Esophagus squamous epithelium (tissue), 4 donors: ENCODE results near the gene GBE1.

ENCODE experiments used
- CTCF ChIP-seq, 6 experiments: fragments of 450-650 bp in 4 of 6; fragments of 200-600 bp in 2 of 6; sonication (generic) in 2 of 6; IDR thresholded peaks; one replicate each; pipeline ENCODE4 v1.5.1; 2016 to 2019; ENCODE audit warnings: antibody characterized with exemption in 6 of 6, mild to moderate bottlenecking in 4 of 6, moderate library complexity in 4 of 6
- POLR2A ChIP-seq, 4 donors: fragments of 450-650 bp; IDR thresholded peaks; one replicate each; pipeline ENCODE4 v1.6.1; 2017; ENCODE audit warnings: antibody characterized with exemption in 4 of 4, mild to moderate bottlenecking in 4 of 4, moderate library complexity in 3 of 4

GRCh38 chr3:81760924-81761903 is at the start of gene GBE1:
- peak in 2 of 4 donors; percentile 71 to 80 for TF ChIP-seq POLR2A (IDR thresholded peaks at IDR 0.05)
- peak in 5 of 6 experiments; percentile 14 to 44 (median 25) for TF ChIP-seq CTCF (IDR thresholded peaks at IDR 0.05)
